Measurements from ENCODE around the gene DHRSX. TPM values are rescaled to one million over a fixed set of nuclear protein-coding genes. Genes with fewer than 3 reads are reported as not detected.

The DHRSX gene
- total and polyA plus RNA-seq, 2 of the 8 experiments (the other 6 are each of a cell fraction or from before 2014, with no cell fraction given): 35.1 to 43.4 TPM

GRCh38 chrX:2317527-2318055, 183.2 kb downstream of the DHRSX start (continued):
- TF ChIP-seq SP4 (IDR thresholded peaks at IDR 0.05; ENCODE audit: low read length): no peak
- TF ChIP-seq POLR2A (IDR thresholded peaks at IDR 0.05; ENCODE audit: control extremely low read depth in 1 of 2, low read depth in 2 of 2, low read length in 2 of 2): no peak
- TF ChIP-seq USF2 (IDR thresholded peaks at IDR 0.05; ENCODE audit: low read length): no peak
- TF ChIP-seq TAF7 (optimal IDR thresholded peaks at IDR 0.05; ENCODE audit: borderline replicate concordance, low read depth, low read length): no peak
- TF ChIP-seq NANOG (IDR thresholded peaks at IDR 0.05; ENCODE audit: insufficient read depth, low read depth, low read length, poor library complexity, severe bottlenecking): no peak
